HG03159 (cell line): ENCODE data around the gene ZDHHC14.
"Not testable (repeated sequence)": the region's sequence is repeated elsewhere in the genome, so short reads cannot be mapped to it uniquely, and the experiment has no call there.

Experiments used
- ATAC-seq: cut with Tn5 transposase; IDR thresholded peaks from one replicate; pipeline ENCODE4 v1.9.1; 2021; ENCODE audit warnings: mild to moderate bottlenecking, moderate library complexity; ENCODE audit not compliant: unreplicated experiment

ZDHHC14 gene

DNA sequence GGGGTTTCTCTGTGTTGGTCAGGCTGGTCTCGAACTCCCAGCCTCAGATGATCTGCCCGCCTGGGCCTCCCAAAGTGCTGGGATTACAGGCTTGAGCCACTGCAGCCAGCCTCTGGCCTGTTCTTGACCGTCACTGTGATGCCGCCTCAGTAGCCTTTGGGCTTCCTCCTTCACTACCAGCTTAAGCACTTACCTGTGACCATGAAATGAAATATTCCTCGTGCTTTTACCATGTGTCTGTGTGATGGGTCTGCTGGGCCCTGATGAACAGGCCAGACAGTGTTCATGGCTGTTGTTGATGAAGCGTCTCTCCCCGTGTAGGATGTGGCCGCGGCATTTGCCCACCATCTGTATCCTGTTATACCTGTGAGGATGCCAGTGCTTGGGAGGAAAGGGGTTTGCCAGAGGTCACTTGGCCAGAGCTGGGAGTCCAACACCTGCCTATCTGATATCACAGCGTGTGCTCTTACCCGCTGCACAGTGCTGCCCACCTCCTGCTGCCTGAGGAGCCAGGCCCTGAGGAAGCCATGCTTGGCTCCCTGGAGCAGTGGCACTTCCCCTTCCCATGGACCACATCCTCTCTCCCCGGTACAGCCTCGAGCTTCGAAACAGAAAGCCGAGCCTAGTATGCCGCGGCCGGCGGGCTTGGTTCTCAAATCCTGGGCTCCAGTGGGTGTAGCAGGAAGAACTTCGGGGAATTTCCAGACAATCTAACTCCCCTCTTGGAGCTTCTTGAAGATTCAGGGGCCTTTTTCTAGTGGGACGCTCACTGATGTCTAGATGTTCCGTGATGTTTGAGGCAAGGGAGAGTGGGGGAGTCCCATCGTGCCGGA, 167.9 kb downstream of the ZDHHC14 start:
- ATAC-seq: no peak

- ATAC-seq: no peak
Observed at GRCh38 chr6:157549468-157549745, 168.4 kb downstream of the ZDHHC14 start.

GRCh38 chr6:157550114-157550989, 169.4 kb downstream of the ZDHHC14 start:
- no peak for ATAC-seq

DNA sequence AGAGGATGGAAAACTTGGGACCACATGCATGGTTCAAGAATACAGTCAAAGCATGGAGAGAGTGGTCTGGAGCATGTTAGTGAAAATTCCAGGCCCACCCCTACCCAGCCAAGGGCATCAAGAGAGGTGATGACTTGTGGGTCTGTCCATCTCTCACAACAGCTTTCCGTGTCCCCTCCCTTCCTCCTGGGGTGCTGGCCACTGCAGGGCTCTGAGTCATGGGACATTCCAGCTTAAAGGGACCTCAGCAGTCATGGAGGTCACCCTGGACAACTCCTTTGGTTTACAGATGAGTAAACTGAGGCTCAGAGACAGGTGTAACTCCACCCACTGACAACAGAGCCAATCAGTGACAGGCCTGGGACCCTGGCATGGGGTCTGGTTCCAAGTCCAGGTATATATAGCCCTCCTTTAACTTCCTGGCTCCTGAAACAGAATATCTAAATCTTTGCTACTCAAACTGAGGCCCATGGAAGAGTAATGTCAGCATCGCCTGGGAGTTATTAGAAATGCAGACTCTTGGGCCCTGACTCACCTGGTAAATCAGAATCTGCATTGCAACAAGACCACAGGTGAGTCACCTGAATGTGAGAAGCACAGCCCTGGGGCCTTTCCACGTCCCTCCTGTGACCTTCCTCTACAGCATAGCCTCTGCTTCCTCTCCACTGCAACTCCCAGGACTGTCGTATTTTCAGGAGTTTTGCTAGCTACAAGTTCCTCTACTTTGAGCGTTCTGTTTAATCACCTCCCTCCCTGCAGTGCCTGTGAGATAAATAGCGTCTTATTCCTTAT, 170.2 kb downstream of the ZDHHC14 start:
- no peak for ATAC-seq

DNA sequence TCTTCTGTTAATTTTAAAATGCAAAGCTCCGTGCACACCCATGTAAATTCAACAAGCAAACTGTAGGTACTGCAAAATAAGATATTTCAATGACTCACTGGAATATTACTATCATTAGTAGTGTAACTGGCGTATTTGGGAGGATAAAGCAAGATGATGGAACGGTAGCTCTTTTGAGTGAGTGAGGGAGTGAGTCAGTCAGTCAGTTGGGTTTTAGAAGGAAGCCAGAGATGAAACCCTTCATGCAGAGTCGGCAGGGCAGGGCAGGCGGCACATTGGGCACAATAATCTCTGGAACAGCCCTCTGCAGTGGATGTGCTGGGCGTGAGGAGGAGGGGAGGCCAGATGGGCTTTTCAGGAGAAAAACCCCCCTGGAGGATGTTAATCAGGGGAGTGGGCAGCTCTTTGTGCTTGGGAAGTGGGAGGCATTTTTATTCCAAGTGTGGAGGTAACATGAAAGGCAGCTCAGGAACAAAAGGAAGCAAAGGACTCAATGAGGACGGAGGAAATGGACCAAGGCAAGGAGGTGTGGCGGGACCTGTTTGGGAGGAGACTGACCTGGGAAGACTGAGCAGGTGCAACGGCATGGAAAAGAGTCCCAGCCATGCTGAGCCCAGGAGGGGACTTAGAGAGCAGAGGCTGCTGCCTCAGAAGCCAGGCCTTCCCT, 171.2 kb downstream of the ZDHHC14 start:
- no peak for ATAC-seq

GRCh38 chr6:157552820-157553485, 172.0 kb downstream of the ZDHHC14 start:
- no peak for ATAC-seq

GRCh38 chr6:157554747-157555146, 173.8 kb downstream of the ZDHHC14 start:
- no peak for ATAC-seq

DNA sequence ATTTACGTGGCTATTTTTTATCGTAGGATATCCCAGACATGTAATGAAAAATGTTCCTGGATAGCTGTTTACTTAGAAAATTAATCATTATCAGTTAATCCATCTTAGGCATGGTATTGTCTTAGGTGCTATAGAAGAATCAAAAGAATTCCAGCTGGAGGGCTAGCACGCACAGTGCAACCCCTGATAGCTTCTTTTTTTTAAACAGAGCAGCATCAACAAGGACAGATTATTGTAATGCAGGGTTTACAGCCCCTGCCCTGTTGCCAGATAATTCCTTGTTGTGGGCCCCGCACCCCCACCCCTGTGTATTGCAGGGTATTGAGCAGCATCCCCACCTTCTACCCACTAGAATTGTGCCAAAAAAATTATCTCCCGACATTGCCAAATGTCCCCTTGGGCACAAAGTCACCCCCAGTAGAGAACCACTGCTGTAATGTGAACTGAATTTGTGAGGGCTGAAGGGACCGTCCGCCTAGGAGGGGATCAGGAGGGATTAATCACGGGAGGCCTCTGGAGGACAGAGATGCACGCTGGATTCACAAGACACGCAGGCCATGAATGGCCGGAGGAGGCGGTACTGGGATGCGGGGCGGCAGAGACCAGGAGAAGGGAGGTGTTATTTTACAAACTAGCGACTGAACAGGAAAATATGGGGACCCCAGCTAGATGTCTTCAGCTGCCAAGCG, 174.6 kb downstream of the ZDHHC14 start:
- no peak for ATAC-seq

DNA sequence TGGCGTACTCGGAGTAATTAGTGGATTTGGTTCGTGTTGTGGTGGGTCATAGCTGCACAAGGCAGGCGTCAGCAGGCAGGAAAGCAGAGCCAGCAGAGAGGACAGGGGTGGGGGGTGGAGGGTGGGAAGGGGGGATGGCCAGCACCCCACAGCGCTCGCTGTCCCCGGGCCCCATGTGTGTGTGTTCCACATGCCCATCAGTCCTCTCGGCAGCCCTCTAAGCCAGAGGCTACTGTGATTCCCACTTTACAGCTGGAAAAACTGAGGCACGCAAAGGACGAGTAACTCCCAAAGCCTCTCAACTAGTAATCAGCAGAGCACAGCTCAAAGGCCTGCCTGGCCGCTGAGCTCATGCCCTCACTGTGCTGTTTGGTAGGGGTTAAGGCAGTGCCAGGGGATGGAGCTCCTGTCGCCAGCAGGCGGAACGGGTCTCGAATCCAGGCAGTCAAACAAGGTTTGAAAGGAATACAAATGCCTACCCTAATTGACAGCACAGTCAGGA, 175.2 kb downstream of the ZDHHC14 start:
- ATAC-seq: no peak

DNA sequence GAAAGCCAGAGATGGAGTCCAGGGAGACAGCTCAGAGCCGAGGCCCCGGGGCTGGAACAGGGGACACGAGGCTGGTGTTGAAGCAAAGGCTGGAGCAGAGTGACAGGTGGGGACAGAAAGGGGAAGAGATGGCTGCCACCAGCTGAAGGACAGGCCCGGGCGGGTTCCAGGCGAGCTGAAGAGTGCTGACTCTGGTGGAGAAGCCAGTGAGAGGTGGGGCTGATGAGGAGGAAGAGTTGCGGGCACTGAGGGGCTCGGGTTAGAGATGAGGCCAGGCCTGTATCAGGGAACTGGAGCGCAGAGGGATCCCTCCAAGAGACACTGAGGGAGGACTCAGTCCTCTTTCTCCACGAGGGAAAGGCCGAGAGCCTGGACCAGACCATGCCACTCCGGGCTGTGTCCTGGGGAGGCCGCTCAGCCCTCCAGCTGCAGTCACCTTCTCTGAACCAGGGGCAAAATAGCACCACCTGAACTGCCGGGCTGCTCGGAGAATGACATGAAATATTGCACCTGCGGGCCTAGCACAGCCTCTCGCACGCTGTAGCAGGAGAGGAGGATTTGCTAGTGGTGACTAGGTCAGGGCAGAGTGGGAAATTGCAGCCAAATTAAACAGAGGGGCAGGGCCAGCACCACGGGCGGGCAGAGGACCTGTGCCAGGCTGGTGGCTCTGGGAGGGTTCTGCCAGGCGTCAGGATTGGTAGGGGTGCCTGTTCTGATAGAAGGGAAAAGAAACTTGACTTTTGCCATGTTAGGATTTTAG, 175.9 kb downstream of the ZDHHC14 start:
- no peak for ATAC-seq

GRCh38 chr6:157557559-157557958, 176.6 kb downstream of the ZDHHC14 start:
- peak; percentile 33 for ATAC-seq

DNA sequence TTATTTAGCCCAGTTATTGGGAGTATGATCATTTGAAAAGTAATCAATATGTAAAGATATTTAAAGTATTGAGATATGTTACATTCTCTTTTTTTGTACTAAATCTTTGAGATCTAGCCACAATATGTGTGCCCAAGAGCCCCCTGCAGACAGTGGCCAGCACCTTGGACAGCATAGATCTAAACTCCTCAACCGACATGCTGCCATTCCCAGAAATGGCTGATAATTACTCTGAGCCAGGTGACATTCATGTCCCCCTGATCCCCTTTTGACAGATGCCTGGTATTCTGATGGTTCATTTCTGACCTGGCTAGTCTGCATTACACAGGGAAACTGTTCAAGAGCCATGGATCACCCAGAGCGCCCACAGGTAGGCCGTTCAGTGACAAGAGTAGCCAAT, 177.1 kb downstream of the ZDHHC14 start:
- no peak for ATAC-seq

- no peak for ATAC-seq
Observed at GRCh38 chr6:157558487-157559200, 177.7 kb downstream of the ZDHHC14 start.

DNA sequence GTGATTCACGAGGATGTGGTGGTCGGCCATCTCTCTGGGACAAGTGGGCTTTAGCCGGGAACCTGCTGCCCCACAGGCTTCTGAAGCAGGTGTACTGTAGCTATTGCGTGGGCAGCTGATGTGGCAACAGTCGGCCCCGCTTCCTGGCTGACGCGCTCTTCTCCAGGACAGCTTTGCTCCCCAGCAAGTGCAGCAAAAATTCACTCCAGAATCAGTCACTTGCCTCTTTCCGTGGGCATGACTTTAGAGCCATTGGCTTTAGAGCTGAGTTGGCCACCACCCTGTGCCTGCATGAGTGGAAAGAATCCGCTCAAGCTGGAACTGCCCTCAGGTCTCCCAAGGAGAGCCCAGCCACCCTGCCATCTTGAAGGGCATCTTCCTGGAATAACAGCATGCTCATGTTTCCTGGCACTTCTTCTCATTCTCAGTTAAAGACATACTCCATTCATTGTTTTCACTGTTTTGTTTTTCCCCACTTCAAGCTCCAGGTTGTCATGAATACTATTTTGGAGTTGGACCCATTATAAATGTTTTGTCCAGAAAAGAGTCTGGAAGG, 178.3 kb downstream of the ZDHHC14 start:
- no peak for ATAC-seq

DNA sequence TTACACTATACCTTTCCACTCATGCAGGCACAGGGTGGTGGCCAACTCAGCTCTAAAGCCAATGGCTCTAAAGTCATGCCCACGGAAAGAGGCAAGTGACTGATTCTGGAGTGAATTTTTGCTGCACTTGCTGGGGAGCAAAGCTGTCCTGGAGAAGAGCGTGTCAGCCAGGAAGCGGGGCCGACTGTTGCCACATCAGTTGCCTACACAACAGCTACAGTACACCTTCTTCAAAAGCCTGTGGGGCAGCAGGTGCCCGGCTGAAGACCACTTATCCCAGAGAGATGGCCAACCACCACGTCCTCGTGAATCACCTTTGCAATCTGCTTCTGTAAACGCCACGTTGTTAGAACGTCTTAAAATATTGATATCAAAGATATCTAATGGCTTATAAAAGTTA, 179.1 kb downstream of the ZDHHC14 start:
- ATAC-seq: not testable (repeated sequence)

- ATAC-seq: no peak
Observed at GRCh38 chr6:157560691-157561413, 179.9 kb downstream of the ZDHHC14 start.

- ATAC-seq: peak; percentile 36
Observed at GRCh38 chr6:157561414-157561790, 180.4 kb downstream of the ZDHHC14 start.
